Sigmoid colon (tissue), 4 donors: Measurements from ENCODE around the gene FGF5.

Source experiments
- POLR2A ChIP-seq, 2 donors: fragments of 450-650 bp; IDR thresholded peaks; one replicate each; pipeline ENCODE4 v1.6.1; 2016; ENCODE audit warnings: antibody characterized with exemption in 2 of 2, mild to moderate bottlenecking in 2 of 2, moderate library complexity in 2 of 2
- POLR2AphosphoS5 ChIP-seq, 4 donors: sonication (generic); formaldehyde crosslinking; IDR thresholded peaks; one replicate each; pipeline ENCODE4 v1.6.1; 2017; ENCODE audit warnings: antibody characterized with exemption in 4 of 4
- TF ChIP-seq, protein P1 (sequence below), 4 experiments: fragments of 450-650 bp in 3 of 4; fragments of 200-600 bp in 1 of 4; IDR thresholded peaks; one replicate each; pipeline ENCODE4 v1.5.1; 2016 to 2019; ENCODE audit warnings: antibody characterized with exemption in 4 of 4, mild to moderate bottlenecking in 3 of 4, moderate library complexity in 2 of 4

GRCh38 chr4:80295826-80296225 lies 29.4 kb downstream of the FGF5 start:
- TF ChIP-seq, protein P1, sequence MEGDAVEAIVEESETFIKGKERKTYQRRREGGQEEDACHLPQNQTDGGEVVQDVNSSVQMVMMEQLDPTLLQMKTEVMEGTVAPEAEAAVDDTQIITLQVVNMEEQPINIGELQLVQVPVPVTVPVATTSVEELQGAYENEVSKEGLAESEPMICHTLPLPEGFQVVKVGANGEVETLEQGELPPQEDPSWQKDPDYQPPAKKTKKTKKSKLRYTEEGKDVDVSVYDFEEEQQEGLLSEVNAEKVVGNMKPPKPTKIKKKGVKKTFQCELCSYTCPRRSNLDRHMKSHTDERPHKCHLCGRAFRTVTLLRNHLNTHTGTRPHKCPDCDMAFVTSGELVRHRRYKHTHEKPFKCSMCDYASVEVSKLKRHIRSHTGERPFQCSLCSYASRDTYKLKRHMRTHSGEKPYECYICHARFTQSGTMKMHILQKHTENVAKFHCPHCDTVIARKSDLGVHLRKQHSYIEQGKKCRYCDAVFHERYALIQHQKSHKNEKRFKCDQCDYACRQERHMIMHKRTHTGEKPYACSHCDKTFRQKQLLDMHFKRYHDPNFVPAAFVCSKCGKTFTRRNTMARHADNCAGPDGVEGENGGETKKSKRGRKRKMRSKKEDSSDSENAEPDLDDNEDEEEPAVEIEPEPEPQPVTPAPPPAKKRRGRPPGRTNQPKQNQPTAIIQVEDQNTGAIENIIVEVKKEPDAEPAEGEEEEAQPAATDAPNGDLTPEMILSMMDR (IDR thresholded peaks at IDR 0.05) = no peak
- TF ChIP-seq POLR2A (IDR thresholded peaks at IDR 0.05) (no peak), POLR2AphosphoS5 (IDR thresholded peaks at IDR 0.05) (no peak)
